Neutrophil (primary cell): ENCODE data around the gene UCK1.

ENCODE experiments used
- H3K27ac ChIP-seq: fragments of 200-600 bp; sonication (generic); 2 replicates; pipeline ENCODE4 v1.5.1; 2016; ENCODE audit warnings: mild to moderate bottlenecking, moderate library complexity
- H3K27me3 ChIP-seq: fragments of 200-600 bp; sonication (generic); 2 replicates; pipeline ENCODE4 v1.6.0; 2016; ENCODE audit warnings: mild to moderate bottlenecking
- H3K36me3 ChIP-seq: fragments of 200-600 bp; sonication (generic); 2 replicates; pipeline ENCODE4 v1.5.1; 2017
- H3K4me1 ChIP-seq, 2 experiments: fragments of 200-600 bp in 1 of 2; sonication (generic) in 1 of 2; 1 replicate in 1 of 2; 2 replicates in 1 of 2; pipeline versions ENCODE4 v1.5.1 to v1.6.1; 2013 to 2016; ENCODE audit warnings: low read depth in 1 of 2, low read length in 1 of 2, mild to moderate bottlenecking in 1 of 2, moderate library complexity in 1 of 2; ENCODE audit not compliant: control insufficient read depth in 1 of 2, insufficient read depth in 1 of 2
- H3K4me3 ChIP-seq, 2 experiments: fragments of 200-600 bp in 1 of 2; sonication (generic) in 1 of 2; 1 replicate in 1 of 2; 2 replicates in 1 of 2; pipeline ENCODE4 v1.5.1; 2013 to 2016; ENCODE audit warnings: low read depth in 1 of 2, low read length in 1 of 2, mild to moderate bottlenecking in 1 of 2, moderate library complexity in 1 of 2
- H3K9me3 ChIP-seq: fragments of 200-600 bp; sonication (generic); 2 replicates; pipeline ENCODE4 v1.5.1; 2016
- TF ChIP-seq, protein P1 (sequence below): fragments of 200-600 bp; sonication (generic); IDR thresholded peaks from 2 replicates; pipeline ENCODE4 v1.5.1; 2016; ENCODE audit warnings: antibody characterized with exemption

Gene UCK1

DNA sequence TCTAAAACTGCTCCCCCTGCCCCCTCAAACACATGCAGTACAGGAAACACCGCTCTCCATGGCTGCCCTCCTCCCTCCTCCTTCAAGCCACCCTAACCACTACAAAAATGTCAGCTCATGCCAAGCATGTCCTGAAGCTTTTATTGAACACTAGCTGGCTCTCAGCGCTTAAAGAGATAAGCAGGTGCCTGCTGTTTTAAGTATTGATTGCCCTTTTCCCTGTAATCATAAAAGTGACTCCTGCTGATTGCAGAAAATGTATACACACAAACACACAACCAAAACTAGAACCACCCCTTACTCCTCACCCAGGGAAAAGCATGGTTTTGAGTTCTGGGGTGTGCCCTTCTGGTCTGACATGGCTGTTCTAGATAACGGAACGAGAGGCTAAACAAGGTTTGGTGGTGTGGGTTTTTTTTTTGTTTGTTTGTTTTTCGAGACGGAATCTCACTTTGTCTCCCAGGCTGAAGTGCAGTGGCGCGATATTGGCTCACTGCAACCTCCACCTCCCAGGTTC, 3.7 kb upstream of the UCK1 start:
- H3K4me1 ChIP-seq = peaks cover 11 to 15% of the 10 kb centered on the region in 2 experiments
- H3K4me3 ChIP-seq = no peak overlapping the region
- peaks cover 6% of the 10 kb centered on the region for H3K36me3 ChIP-seq
- TF ChIP-seq, protein P1, sequence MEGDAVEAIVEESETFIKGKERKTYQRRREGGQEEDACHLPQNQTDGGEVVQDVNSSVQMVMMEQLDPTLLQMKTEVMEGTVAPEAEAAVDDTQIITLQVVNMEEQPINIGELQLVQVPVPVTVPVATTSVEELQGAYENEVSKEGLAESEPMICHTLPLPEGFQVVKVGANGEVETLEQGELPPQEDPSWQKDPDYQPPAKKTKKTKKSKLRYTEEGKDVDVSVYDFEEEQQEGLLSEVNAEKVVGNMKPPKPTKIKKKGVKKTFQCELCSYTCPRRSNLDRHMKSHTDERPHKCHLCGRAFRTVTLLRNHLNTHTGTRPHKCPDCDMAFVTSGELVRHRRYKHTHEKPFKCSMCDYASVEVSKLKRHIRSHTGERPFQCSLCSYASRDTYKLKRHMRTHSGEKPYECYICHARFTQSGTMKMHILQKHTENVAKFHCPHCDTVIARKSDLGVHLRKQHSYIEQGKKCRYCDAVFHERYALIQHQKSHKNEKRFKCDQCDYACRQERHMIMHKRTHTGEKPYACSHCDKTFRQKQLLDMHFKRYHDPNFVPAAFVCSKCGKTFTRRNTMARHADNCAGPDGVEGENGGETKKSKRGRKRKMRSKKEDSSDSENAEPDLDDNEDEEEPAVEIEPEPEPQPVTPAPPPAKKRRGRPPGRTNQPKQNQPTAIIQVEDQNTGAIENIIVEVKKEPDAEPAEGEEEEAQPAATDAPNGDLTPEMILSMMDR = no peak
- no peak overlapping the region for H3K27ac ChIP-seq
- H3K27me3 ChIP-seq = peaks cover 7% of the 10 kb centered on the region
- H3K9me3 ChIP-seq = no peaks in the 10 kb centered on the region

GRCh38 chr9:131530546-131530919, 530 bp downstream of the UCK1 start:
- H3K9me3 ChIP-seq = no peaks in the 10 kb centered on the region
- H3K27me3 ChIP-seq = peaks cover 4% of the 10 kb centered on the region
- TF ChIP-seq, protein P1 = no peak
- H3K4me3 ChIP-seq = peak overlapping the region; percentile 72 to 97
- H3K27ac ChIP-seq = peak overlapping the region; percentile 66
- peaks cover 45% of the 10 kb centered on the region for H3K36me3 ChIP-seq
- peaks cover 11 to 15% of the 10 kb centered on the region in 2 experiments for H3K4me1 ChIP-seq

- H3K4me1 ChIP-seq = peaks cover 11 to 15% of the 10 kb centered on the region in 2 experiments
- H3K27me3 ChIP-seq = no peaks in the 10 kb centered on the region
- H3K9me3 ChIP-seq = no peaks in the 10 kb centered on the region
- H3K27ac ChIP-seq = peak overlapping the region; percentile 66
- peaks cover 52% of the 10 kb centered on the region for H3K36me3 ChIP-seq
- H3K4me3 ChIP-seq = peak overlapping the region; percentile 72 to 97
- TF ChIP-seq, protein P1 = no peak
Observed at GRCh38 chr9:131529597-131530545, 1.2 kb downstream of the UCK1 start.

GRCh38 chr9:131528886-131529505, 2.1 kb downstream of the UCK1 start:
- Histone ChIP-seq H3K4me1 (peaks cover 11 to 15% of the 10 kb centered on the region in 2 experiments), H3K27ac (no peak overlapping the region), H3K9me3 (no peaks in the 10 kb centered on the region), H3K27me3 (no peaks in the 10 kb centered on the region), H3K4me3 (no peak overlapping the region), H3K36me3 (peaks cover 60% of the 10 kb centered on the region)
- TF ChIP-seq, protein P1 = no peak

GRCh38 chr9:131528186-131528585, 2.9 kb downstream of the UCK1 start:
- H3K9me3 ChIP-seq = no peaks in the 10 kb centered on the region
- peaks cover 11 to 15% of the 10 kb centered on the region in 2 experiments for H3K4me1 ChIP-seq
- no peak overlapping the region for H3K4me3 ChIP-seq
- TF ChIP-seq, protein P1 = no peak
- H3K27me3 ChIP-seq = no peaks in the 10 kb centered on the region
- H3K36me3 ChIP-seq = peaks cover 69% of the 10 kb centered on the region
- no peak overlapping the region for H3K27ac ChIP-seq
